HepG2 (cell line): ENCODE measurements around the gene LAMA5. TPM values are rescaled to one million over a fixed set of nuclear protein-coding genes. Genes with fewer than 3 reads are reported as not detected.

ENCODE experiments used
- CHD2 ChIP-seq: IDR thresholded peaks from 2 replicates; pipeline ENCODE4 v1.6.1; 2011; ENCODE audit warnings: low read depth, low read length, improper control_type of control experiment
- FOSL1 ChIP-seq: sonication (generic); formaldehyde crosslinking; IDR thresholded peaks from 2 replicates; pipeline ENCODE4 v1.9.0; 2021; ENCODE audit warnings: missing genetic modification reagents, borderline replicate concordance
- MIER3 ChIP-seq: IDR thresholded peaks from 2 replicates; pipeline ENCODE4 v1.6.1; 2016; ENCODE audit warnings: missing compliant biosample characterization, borderline replicate concordance
- PTBP1 ChIP-seq: fragments of 200-400 bp; formaldehyde crosslinking; IDR thresholded peaks from 2 replicates; pipeline ENCODE4 v1.6.1; 2018; ENCODE audit warnings: low read length, low read depth; ENCODE audit not compliant: poor library complexity, severe bottlenecking
- RBM22 ChIP-seq: fragments of 200-400 bp; formaldehyde crosslinking; optimal IDR thresholded peaks from 2 replicates; pipeline ENCODE3; 2017; ENCODE audit warnings: mild to moderate bottlenecking, low read length, moderate library complexity
- SATB2 ChIP-seq: sonication (generic); formaldehyde crosslinking; IDR thresholded peaks from 2 replicates; pipeline ENCODE4 v1.5.0; 2020; ENCODE audit warnings: missing genetic modification reagents
- TAF1 ChIP-seq: sonication (generic); formaldehyde crosslinking; IDR thresholded peaks from 2 replicates; pipeline ENCODE4 v1.4.0; 2020; ENCODE audit warnings: missing genetic modification reagents
- TARDBP ChIP-seq: sonication (generic); formaldehyde crosslinking; IDR thresholded peaks from 2 replicates; pipeline ENCODE4 v1.8.0; 2022; ENCODE audit warnings: mild to moderate bottlenecking, missing genetic modification reagents
- U2AF2 ChIP-seq: fragments of 200-400 bp; formaldehyde crosslinking; IDR thresholded peaks from 2 replicates; pipeline ENCODE4 v1.6.1; 2017; ENCODE audit warnings: low read depth, mild to moderate bottlenecking, low read length
- ZFP36L2 ChIP-seq: sonication (generic); formaldehyde crosslinking; IDR thresholded peaks from 2 replicates; pipeline ENCODE4 v1.4.0; 2020; ENCODE audit warnings: missing genetic modification reagents
- ZMYM2 ChIP-seq: sonication (generic); formaldehyde crosslinking; IDR thresholded peaks from 2 replicates; pipeline ENCODE4 v1.8.0; 2022; ENCODE audit warnings: mild to moderate bottlenecking, missing genetic modification reagents
- ZNF468 ChIP-seq: sonication (generic); formaldehyde crosslinking; IDR thresholded peaks from 2 replicates; pipeline ENCODE4 v1.8.0; 2022; ENCODE audit warnings: mild to moderate bottlenecking, moderate library complexity, missing genetic modification reagents
- ZNF567 ChIP-seq: sonication (generic); formaldehyde crosslinking; IDR thresholded peaks from 2 replicates; pipeline ENCODE4 v1.8.1; 2023; ENCODE audit warnings: mild to moderate bottlenecking, missing genetic modification reagents, borderline replicate concordance
- polyA plus RNA-seq, 8 experiments: library from polyadenylated mRNA; depleted of rRNA in 3 of 8; stranded (reverse) in 7 of 8; unstranded in 1 of 8; fragments of >200 nt; fragmentation: Illumina TruSeq in 4 of 8; extraction: Trizol in 4 of 8; gene quantifications; 2 replicates each; pipeline versions ENCODE4 v1.2.1 to v1.2.3, GENCODE V29; 2011 to 2016; ENCODE audit warnings: low read depth in 4 of 8, missing spikeins in 1 of 8, mixed read lengths in 1 of 8; ENCODE audit not compliant: insufficient read depth in 1 of 8
- total RNA-seq, 5 experiments: library from RNA; depleted of rRNA; stranded (reverse); fragments of >200 nt; fragmentation: Illumina TruSeq; extraction: Trizol; gene quantifications; 2 replicates each; pipeline ENCODE4 v1.2.3, GENCODE V29; 2016; ENCODE audit warnings: low read depth in 1 of 5
- TF ChIP-seq, protein P1 (sequence below): sonication (generic); formaldehyde crosslinking; IDR thresholded peaks from 2 replicates; pipeline ENCODE4 v1.5.0; 2020; ENCODE audit warnings: mild to moderate bottlenecking, missing genetic modification reagents
- TF ChIP-seq, protein P2 (sequence below): sonication (generic); formaldehyde crosslinking; IDR thresholded peaks from 2 replicates; pipeline ENCODE4 v1.4.0; 2020; ENCODE audit warnings: missing genetic modification reagents, borderline replicate concordance
- TF ChIP-seq, protein P3 (sequence below): sonication (generic); formaldehyde crosslinking; IDR thresholded peaks from 2 replicates; pipeline ENCODE4 v1.5.0; 2020; ENCODE audit warnings: missing genetic modification reagents
- TF ChIP-seq, protein P4 (sequence below): sonication (generic); formaldehyde crosslinking; IDR thresholded peaks from 2 replicates; pipeline ENCODE4 v1.8.1; 2022; ENCODE audit warnings: low read depth, mild to moderate bottlenecking, missing genetic modification reagents
- TF ChIP-seq, protein P5 (sequence below): sonication (generic); formaldehyde crosslinking; IDR thresholded peaks from 2 replicates; pipeline ENCODE4 v1.5.1; 2020; ENCODE audit warnings: missing genetic modification reagents, mild to moderate bottlenecking, borderline replicate concordance

The LAMA5 gene
- total and polyA plus RNA-seq, 2 of the 13 experiments (the other 11 are each of a cell fraction or from before 2014, with no cell fraction given): 21.0 to 44.7 TPM

DNA sequence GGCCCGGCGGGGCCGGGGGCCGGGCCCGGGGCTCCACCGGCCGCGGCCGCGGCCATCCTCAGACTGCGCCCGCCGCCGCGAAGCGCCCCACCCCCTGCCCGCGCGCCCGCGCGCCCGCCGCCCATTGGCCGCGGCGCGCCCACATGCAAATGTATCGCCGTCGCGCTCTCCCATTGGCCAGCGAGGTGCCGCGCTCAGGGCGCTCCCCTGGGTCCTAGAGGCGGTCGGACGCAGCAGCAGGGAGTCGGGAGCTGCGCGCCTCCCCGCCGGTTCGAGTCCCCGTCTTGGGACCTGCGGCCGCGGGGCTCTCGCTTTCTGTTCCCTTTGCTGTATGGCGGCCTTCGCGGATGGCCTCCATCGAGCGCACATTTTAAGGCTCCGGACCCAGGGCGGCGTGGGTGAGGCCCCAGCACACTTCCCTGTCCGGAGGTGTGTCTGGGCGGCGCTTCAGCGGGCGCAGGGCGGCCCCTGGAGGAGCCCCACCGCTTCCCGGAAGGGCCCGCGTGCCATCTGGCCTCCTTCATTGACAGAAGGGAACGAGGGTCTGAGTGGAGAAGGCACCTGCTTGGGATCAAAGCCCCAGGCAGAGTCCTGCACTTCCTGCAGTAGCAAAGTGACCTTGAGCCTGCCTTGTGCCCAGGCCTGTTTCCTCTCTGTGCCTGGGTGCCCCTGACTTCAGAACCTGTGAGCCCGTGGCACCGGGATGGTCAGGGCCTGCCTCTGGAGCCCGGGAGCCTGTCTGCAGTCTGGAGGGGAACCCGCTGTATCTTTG lies 40.3 kb upstream of the LAMA5 start, which contains the start of gene CABLES2 (continued):
- no peak for TF ChIP-seq RBM22
- 0 out of 2 replicates have a peak, but pooled peaks have one; percentile 75 for TF ChIP-seq ZNF567
- TF ChIP-seq, protein P1, sequence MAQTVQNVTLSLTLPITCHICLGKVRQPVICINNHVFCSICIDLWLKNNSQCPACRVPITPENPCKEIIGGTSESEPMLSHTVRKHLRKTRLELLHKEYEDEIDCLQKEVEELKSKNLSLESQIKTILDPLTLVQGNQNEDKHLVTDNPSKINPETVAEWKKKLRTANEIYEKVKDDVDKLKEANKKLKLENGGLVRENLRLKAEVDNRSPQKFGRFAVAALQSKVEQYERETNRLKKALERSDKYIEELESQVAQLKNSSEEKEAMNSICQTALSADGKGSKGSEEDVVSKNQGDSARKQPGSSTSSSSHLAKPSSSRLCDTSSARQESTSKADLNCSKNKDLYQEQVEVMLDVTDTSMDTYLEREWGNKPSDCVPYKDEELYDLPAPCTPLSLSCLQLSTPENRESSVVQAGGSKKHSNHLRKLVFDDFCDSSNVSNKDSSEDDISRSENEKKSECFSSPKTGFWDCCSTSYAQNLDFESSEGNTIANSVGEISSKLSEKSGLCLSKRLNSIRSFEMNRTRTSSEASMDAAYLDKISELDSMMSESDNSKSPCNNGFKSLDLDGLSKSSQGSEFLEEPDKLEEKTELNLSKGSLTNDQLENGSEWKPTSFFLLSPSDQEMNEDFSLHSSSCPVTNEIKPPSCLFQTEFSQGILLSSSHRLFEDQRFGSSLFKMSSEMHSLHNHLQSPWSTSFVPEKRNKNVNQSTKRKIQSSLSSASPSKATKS: no peak
- TF ChIP-seq MIER3 (CRISPR knock-in tag): peak; percentile 81; the same call in 1 of the 2 replicates
- TF ChIP-seq TARDBP (CRISPR knock-in tag): peak; percentile 86
- peak; percentile 78 for TF ChIP-seq PTBP1
- TF ChIP-seq U2AF2: no peak
- TF ChIP-seq, protein P2, sequence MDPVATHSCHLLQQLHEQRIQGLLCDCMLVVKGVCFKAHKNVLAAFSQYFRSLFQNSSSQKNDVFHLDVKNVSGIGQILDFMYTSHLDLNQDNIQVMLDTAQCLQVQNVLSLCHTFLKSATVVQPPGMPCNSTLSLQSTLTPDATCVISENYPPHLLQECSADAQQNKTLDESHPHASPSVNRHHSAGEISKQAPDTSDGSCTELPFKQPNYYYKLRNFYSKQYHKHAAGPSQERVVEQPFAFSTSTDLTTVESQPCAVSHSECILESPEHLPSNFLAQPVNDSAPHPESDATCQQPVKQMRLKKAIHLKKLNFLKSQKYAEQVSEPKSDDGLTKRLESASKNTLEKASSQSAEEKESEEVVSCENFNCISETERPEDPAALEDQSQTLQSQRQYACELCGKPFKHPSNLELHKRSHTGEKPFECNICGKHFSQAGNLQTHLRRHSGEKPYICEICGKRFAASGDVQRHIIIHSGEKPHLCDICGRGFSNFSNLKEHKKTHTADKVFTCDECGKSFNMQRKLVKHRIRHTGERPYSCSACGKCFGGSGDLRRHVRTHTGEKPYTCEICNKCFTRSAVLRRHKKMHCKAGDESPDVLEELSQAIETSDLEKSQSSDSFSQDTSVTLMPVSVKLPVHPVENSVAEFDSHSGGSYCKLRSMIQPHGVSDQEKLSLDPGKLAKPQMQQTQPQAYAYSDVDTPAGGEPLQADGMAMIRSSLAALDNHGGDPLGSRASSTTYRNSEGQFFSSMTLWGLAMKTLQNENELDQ: peak; percentile 95; the same call in 1 of the 2 replicates
- peak; percentile 71 for TF ChIP-seq TAF1 (CRISPR knock-in tag)
- TF ChIP-seq CHD2: no peak
- TF ChIP-seq, protein P3, sequence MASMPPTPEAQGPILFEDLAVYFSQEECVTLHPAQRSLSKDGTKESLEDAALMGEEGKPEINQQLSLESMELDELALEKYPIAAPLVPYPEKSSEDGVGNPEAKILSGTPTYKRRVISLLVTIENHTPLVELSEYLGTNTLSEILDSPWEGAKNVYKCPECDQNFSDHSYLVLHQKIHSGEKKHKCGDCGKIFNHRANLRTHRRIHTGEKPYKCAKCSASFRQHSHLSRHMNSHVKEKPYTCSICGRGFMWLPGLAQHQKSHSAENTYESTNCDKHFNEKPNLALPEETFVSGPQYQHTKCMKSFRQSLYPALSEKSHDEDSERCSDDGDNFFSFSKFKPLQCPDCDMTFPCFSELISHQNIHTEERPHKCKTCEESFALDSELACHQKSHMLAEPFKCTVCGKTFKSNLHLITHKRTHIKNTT (CRISPR knock-in tag): 0 out of 2 replicates have a peak, but pooled peaks have one; percentile 16
- TF ChIP-seq, protein P4, sequence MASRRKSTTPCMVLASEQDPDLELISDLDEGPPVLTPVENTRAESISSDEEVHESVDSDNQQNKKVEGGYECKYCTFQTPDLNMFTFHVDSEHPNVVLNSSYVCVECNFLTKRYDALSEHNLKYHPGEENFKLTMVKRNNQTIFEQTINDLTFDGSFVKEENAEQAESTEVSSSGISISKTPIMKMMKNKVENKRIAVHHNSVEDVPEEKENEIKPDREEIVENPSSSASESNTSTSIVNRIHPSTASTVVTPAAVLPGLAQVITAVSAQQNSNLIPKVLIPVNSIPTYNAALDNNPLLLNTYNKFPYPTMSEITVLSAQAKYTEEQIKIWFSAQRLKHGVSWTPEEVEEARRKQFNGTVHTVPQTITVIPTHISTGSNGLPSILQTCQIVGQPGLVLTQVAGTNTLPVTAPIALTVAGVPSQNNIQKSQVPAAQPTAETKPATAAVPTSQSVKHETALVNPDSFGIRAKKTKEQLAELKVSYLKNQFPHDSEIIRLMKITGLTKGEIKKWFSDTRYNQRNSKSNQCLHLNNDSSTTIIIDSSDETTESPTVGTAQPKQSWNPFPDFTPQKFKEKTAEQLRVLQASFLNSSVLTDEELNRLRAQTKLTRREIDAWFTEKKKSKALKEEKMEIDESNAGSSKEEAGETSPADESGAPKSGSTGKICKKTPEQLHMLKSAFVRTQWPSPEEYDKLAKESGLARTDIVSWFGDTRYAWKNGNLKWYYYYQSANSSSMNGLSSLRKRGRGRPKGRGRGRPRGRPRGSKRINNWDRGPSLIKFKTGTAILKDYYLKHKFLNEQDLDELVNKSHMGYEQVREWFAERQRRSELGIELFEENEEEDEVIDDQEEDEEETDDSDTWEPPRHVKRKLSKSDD (CRISPR knock-in tag): 0 out of 2 replicates have a peak, but pooled peaks have one; percentile 48
- TF ChIP-seq ZMYM2 (CRISPR knock-in tag): peak; percentile 80; the same call in 1 of the 2 replicates
- peak; percentile 33; the same call in 1 of the 2 replicates for TF ChIP-seq FOSL1 (CRISPR knock-in tag)
- TF ChIP-seq ZNF468 (CRISPR knock-in tag): no peak
- TF ChIP-seq, protein P5, sequence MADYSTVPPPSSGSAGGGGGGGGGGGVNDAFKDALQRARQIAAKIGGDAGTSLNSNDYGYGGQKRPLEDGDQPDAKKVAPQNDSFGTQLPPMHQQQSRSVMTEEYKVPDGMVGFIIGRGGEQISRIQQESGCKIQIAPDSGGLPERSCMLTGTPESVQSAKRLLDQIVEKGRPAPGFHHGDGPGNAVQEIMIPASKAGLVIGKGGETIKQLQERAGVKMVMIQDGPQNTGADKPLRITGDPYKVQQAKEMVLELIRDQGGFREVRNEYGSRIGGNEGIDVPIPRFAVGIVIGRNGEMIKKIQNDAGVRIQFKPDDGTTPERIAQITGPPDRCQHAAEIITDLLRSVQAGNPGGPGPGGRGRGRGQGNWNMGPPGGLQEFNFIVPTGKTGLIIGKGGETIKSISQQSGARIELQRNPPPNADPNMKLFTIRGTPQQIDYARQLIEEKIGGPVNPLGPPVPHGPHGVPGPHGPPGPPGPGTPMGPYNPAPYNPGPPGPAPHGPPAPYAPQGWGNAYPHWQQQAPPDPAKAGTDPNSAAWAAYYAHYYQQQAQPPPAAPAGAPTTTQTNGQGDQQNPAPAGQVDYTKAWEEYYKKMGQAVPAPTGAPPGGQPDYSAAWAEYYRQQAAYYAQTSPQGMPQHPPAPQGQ (CRISPR knock-in tag): no peak
- TF ChIP-seq SATB2 (CRISPR knock-in tag): peak; percentile 89
- no peak for TF ChIP-seq ZFP36L2 (CRISPR knock-in tag)
